ENCODE data around the gene PNPT1.
A peak's percentile ranks its signal among the peaks of the same experiment; 100 is the strongest.
"Not testable (repeated sequence)": the region's sequence is repeated elsewhere in the genome, so short reads cannot be mapped to it uniquely, and the experiment has no call there.

The PNPT1 gene

DNA sequence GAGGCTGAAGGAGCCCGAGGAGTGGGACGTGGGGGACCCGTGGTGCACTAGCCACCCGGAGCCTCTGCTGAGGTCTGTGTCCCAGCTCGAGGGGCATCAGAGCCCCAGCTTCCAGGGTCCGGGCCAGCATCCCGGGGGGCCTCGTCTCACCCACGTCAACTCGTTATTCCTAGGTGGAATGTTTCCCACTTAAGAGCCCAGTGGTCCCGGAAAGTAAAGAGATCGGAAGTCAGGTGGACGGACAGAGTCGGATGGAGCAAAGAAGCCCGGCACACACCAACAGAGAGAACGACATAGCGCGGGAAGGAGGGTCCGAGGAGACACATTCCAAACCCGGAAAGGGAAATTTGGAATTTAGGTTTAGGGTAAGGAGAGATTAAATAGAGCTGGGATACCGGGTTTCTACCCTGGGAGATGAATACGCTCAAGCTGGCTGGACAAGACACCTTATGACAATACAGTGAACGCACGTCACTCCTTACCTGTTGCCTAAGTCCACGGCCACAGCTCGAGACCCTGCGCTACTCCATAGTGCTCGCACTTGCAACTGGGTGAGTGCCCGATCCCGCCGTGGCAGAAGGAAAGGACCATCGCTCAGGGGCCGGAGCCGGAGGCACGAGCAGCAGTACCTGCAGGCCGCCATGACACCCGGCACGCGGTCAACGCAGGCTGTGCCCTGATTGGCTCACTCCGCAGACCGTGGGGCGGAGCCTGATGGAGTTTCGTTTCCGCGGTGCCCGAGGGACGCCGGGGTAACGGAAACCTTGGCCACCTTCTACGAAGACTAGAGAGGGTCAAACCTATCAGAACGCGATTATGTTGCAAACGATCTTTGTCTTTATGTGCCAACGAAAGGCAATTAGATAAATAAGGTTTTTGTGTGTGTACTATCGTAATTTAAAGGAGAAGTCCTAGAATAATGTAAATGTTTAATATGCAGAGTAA lies at the start of gene PNPT1:
Gene PNPT1 (minus strand): TSS at position 664 of the 945 bp plus-strand sequence. CDS start 21 bp downstream, at position 643.
- peak; percentile 95 for DNase-seq (ENCODE audit: insufficient read length, low spot score)
- FAIRE-seq, result peak; percentile 98

- no peak for DNase-seq (ENCODE audit: insufficient read length, low spot score)
Measured at GRCh38 chr2:55742996-55743395, 49.4 kb upstream of the PNPT1 start.

DNA sequence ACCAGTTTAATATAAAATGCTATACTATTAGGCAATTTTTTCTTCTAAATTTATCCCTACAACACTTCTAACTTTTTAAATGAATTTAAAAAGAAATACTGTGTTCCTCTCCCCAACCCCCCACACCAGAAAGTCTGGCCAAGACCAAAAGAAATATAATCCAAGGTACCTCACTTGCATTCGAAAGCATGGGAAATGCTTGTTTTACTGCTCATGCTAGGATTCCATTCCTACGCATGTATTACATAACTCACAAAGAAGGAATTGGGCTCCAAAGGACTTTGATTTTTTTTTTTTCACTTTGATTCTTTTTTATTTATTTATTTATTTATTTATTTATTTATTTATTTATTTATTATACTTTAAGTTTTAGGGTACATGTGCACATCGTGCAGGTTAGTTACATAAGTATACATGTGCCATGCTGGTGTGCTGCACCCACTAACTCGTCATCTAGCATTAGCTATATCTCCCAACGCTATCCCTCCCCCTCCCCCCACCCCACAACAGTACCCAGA lies 42.4 kb upstream of the PNPT1 start:
- not testable (repeated sequence) for FAIRE-seq; DNase-seq (ENCODE audit: insufficient read length, low spot score)

More at GRCh38 chr2:55742996-55743395, 49.4 kb upstream of the PNPT1 start:
- FAIRE-seq, result no peak

- no peak for FAIRE-seq
- no peak for DNase-seq (ENCODE audit: insufficient read length, low spot score)
Measured at GRCh38 chr2:55734726-55735125, 41.1 kb upstream of the PNPT1 start.

DNA sequence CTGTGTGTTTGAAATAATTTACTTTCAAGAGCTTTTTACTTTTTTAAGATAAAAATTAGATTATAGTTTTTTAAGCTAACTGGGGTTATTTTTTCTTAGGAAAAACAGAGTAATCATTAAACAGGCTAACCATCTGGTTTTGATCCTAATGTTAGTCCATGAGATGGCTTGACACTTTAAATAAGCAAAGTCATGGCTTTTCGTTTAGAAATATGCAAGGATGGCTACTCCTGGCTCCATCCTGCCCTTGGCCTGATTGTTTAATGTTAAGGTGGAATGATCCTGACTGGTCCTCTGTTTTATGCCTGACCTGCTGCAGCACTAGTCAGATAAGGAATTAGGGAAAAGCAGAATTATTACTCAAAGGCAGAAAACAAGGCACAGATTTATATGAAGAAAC lies 39.7 kb upstream of the PNPT1 start:
- DNase-seq (ENCODE audit: insufficient read length, low spot score) (no peak), FAIRE-seq (no peak)

DNA sequence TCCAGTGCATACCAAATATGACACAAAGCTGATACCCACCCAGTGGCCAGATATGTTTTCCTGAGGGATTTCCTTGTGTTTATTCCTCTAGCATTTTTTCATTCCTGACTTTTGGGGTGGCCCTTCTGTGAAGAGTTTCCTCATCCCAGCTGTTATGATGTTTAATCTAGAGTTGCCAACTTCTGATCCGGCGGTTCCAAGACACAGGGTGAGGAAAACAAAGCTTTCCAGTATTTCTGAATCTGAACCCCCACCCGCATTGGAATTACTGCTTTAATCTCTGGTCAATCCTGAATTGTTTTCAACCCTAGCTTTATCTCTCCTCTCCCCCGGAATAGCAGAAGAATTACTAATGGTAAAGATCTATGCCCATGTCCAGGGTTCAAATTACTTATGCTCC lies 39.2 kb upstream of the PNPT1 start:
- DNase-seq (ENCODE audit: insufficient read length, low spot score) (no peak), FAIRE-seq (no peak)

GRCh38 chr2:55729136-55729685 lies 35.6 kb upstream of the PNPT1 start:
- DNase-seq (ENCODE audit: insufficient read length, low spot score), result no peak
- FAIRE-seq, result no peak

- FAIRE-seq (no peak), DNase-seq (ENCODE audit: insufficient read length, low spot score) (no peak)
Measured at GRCh38 chr2:55721596-55722215, 28.1 kb upstream of the PNPT1 start.

- FAIRE-seq (no peak), DNase-seq (ENCODE audit: insufficient read length, low spot score) (no peak)
Measured at GRCh38 chr2:55720417-55720816, 26.8 kb upstream of the PNPT1 start.

DNA sequence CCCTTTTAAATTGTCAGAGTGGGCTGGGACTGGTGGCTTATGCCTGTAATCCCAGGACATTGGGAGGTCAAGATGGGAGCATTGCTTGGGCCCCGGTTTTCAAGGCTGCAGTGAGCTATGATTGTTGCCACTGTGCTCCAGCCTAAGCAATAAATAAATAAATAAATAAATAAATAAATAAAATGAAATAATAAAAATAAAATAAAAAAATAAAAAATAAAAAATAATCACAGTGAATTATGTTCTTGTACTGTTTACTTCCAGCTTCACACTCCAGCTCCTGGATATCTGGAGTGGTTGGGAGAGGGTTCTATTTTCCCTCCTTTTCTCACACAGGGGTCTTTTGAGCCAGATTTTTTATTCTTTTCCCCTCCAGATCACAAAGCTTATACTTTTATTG lies 26.2 kb upstream of the PNPT1 start:
- DNase-seq (ENCODE audit: insufficient read length, low spot score) (no peak), FAIRE-seq (no peak)

- FAIRE-seq (peak; percentile 80), DNase-seq (ENCODE audit: insufficient read length, low spot score) (peak; percentile 26)
Measured at GRCh38 chr2:55718165-55719008, 24.7 kb upstream of the PNPT1 start.

- FAIRE-seq, result no peak
- no peak for DNase-seq (ENCODE audit: insufficient read length, low spot score)
Measured at GRCh38 chr2:55715626-55716025, 22.0 kb upstream of the PNPT1 start.

- DNase-seq (ENCODE audit: insufficient read length, low spot score); FAIRE-seq: not testable (repeated sequence)
Measured at GRCh38 chr2:55715178-55715577, 21.5 kb upstream of the PNPT1 start.

- FAIRE-seq, result no peak
- DNase-seq (ENCODE audit: insufficient read length, low spot score), result no peak
Measured at GRCh38 chr2:55712477-55713060, 18.9 kb upstream of the PNPT1 start.

DNA sequence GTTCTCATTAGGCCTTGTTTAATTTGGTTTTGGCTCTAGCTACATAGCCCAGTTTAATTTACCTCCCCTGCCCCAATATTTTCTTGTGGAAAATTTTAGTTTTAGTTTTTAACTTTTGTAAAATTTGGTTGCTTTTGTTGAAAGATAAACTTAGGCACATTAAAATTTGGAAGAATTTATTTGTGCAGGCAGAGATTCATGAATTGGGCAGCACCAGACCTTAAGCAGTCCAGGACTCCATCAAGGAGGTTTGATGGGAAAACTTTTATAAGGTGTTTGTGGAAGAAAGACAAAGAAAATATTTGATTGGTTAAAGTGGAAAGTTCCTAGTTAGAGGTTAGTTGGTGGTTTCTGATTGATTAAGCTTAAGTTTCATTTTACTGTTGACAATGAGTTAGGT lies 16.4 kb upstream of the PNPT1 start:
- DNase-seq (ENCODE audit: insufficient read length, low spot score), result no peak
- FAIRE-seq, result no peak

DNA sequence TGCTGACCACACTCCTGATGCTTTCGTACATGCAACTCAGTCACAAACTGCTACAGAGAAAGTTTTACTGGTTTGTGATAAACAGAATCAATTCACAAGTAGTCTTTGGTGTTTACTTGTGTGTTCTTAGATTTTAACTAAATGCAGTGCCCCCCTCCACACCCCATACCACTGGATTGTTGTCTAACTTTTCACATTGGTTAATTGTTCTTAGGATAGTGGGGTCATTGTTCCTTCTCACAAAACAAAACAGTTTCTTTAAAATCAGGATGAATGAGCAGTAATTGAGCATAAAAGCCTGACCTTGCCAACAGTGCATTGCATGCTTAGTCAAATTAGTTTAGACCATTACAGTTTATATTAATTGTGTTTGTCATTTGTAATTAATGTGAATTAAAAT lies 14.1 kb upstream of the PNPT1 start:
- no peak for DNase-seq (ENCODE audit: insufficient read length, low spot score)
- no peak for FAIRE-seq

GRCh38 chr2:55706258-55706657 lies 12.6 kb upstream of the PNPT1 start:
- FAIRE-seq; DNase-seq (ENCODE audit: insufficient read length, low spot score): not testable (repeated sequence)

- no peak for FAIRE-seq
- no peak for DNase-seq (ENCODE audit: insufficient read length, low spot score)
Measured at GRCh38 chr2:55705027-55705653, 11.5 kb upstream of the PNPT1 start.

DNA sequence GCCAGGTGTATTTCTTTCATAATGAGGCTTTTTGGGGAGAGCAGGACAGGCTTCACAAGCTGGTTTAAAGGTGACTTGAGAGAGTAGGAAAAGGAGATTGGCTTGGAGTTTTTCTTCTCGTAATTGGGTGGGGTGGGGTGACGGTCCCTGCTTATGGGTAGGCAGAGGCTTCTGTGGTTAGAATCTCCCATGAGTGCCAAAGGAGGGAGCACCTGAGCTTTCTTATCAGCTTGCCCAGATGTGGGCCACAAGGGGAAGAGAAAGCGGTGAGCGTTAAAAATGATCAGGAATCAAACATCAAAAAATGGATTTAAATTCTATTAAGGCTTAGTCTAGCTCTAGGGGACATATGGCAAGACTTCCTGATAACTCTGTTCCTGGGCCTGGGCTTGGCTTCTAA lies 9.7 kb upstream of the PNPT1 start:
- FAIRE-seq (no peak), DNase-seq (ENCODE audit: insufficient read length, low spot score) (no peak)

- FAIRE-seq, result peak; percentile 70
- not testable (repeated sequence) for DNase-seq (ENCODE audit: insufficient read length, low spot score)
Measured at GRCh38 chr2:55692740-55693139, 904 bp downstream of the PNPT1 start.

Data from GM19239 (cell line).